Jurkat, Clone E6-1 (cell line): ENCODE results near the gene TCF7L2.
A peak's percentile ranks its signal among the peaks of the same experiment; 100 is the strongest.

Experiments
- DNase-seq: peaks from one replicate; pipeline ENCODE4 v3.0.0-alpha.2; 2011; ENCODE audit warnings: low read depth, low spot score
- H3K4me3 ChIP-seq: 2 replicates; pipeline ENCODE4 v1.5.1; 2011; ENCODE audit warnings: mild to moderate bottlenecking, low read length, control low read depth, moderate library complexity

Gene TCF7L2

DNA sequence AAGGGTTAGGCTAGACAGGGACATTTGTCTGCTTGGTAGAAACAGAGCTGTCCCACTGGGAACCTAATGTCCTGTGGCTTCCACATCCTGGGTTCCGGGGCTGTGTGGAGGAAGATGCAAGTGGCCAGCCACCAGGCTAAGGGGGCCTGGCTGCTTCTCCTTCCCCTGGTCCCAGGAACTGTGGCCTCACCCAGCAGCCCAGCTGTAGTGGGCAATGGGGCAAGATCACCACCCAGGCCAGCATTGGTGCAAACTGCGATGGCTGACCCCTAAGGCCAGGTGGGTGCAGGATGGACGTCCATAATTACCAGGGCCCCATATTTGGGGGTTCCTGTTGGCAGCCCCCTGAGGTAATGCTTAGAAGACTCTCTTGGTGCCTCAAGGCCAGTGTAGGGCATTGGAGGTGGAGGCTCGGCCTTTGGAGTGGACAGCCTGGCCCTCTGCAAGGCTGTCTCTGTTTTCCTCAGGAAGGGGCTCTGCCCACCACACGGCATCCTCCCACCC is 226.7 kb downstream of the TCF7L2 start:
- no peak for DNase-seq
- no peak overlapping the region for H3K4me3 ChIP-seq

GRCh38 chr10:113177156-113177935 is 227.3 kb downstream of the TCF7L2 start:
- DNase-seq = no peak
- no peak overlapping the region for H3K4me3 ChIP-seq

DNA sequence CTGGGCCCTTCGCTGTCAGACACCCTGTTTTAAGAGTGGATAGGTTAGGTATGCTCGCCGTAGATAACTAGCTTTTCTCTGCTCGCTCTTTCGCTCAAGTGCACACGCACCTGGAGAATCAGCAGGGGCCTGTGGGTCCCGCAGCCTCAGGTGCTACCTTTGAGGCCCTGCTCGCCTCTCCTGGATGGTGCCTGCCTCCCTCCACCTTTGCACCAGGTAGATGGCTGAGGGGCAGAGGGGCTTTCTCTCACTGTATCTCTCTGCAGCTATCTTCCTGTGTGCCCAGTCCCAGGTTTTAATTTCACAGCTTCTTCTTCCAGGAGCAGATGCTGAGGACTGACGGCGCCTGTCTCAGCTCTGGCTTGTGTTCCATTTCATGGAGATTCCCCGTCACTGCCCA is 227.9 kb downstream of the TCF7L2 start:
- H3K4me3 ChIP-seq = no peak overlapping the region
- DNase-seq = no peak

DNA sequence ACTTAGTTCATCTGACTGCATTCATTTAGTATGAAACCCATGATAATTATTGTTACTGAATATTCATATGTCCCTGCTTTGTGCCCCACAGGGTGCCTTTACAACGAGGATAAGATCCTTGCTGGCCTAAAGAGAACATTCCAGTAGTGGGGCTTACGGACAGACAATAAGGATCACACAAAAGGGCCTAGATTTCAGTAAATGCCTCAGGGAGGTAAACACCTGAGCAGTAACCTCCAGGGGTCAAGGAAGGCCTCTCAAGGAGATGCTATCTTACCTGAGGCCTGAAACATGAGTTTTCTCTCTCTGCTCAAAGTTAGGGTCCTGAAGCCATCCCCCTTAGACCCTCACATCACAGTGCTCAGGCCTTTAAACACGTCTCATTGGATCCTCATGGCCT is 228.7 kb downstream of the TCF7L2 start:
- no peak overlapping the region for H3K4me3 ChIP-seq
- no peak for DNase-seq

GRCh38 chr10:113179265-113179664 is 229.2 kb downstream of the TCF7L2 start:
- H3K4me3 ChIP-seq = no peak overlapping the region
- no peak for DNase-seq

DNA sequence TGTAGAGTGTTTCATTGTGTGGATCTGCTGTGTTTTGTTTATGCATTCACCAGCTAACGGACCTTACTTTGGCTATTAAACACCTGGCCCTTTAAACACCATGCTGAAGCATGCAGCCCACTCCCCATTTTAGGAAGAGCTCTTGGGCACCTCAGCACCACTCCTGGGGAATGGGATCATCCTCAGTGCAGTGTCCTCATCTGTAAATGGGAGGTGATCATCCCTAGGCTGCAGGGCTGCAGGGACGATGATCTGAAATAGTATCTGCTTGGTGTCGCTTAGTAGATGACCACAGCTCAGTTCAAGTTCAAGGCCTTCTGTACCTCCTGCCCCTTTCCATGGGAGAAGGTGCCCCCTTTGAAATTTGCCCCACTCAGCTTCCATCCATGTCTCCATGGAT is 229.9 kb downstream of the TCF7L2 start:
- H3K4me3 ChIP-seq = no peak overlapping the region
- DNase-seq = no peak

- H3K4me3 ChIP-seq = no peak overlapping the region
- no peak for DNase-seq
Observed at GRCh38 chr10:113180401-113181154, 230.5 kb downstream of the TCF7L2 start.

- DNase-seq = no peak
- H3K4me3 ChIP-seq = no peak overlapping the region
Observed at GRCh38 chr10:113182154-113182553, 232.1 kb downstream of the TCF7L2 start.

DNA sequence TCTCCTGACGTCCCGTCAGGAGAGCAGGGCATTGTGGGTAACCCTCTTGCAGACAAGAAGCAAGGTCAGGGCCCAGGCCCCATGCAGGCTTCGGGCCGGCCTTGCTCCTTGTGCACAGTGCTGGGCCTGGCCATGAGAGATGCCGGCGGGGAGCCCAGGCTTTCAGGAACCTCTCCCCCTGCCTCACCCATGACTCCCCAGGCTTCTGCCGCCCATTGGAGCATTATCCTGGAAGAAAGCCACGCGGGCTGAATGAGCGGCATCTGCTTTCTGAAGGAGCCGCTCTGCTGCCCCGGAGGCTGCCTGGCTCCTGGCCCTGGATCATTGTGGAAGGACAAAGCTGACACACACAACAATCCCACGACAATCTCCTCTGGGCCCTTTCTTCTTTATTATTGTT is 233.5 kb downstream of the TCF7L2 start:
- DNase-seq = no peak
- no peak overlapping the region for H3K4me3 ChIP-seq

DNA sequence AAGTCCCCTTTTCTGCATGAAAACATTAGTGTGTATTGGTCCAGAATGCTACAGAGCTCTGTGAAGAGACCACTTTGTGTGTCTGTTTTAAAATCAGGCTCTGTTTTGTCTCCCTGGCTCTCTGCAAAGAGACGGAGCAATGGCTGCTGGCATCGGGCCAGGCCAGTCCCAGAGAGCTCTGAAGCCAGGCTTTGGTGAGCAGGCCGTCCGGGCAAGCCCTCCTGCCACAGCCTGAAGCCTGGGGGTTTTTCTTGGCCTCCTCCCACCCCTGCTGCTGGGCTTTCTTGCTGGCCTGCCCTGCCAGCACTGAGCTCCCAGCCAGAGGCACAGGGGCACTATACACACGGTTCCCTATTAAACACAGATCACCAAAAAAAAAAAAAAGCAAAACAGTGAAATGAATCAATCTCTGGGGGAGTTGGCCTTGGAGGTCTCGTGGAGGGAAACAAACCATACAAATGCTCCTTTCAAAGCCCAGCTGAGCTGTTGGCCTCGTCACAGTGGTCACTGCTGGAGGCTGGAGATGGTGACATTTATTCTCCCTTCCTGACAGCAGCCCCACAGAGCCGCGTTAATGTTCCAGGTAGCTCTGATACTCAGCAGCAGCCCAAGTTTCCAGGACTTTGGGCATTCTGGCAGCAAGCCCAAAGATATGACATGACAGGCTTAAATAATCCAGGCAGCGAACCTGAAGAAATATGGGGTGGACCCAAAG is 237.2 kb downstream of the TCF7L2 start:
- no peak overlapping the region for H3K4me3 ChIP-seq
- no peak for DNase-seq

DNA sequence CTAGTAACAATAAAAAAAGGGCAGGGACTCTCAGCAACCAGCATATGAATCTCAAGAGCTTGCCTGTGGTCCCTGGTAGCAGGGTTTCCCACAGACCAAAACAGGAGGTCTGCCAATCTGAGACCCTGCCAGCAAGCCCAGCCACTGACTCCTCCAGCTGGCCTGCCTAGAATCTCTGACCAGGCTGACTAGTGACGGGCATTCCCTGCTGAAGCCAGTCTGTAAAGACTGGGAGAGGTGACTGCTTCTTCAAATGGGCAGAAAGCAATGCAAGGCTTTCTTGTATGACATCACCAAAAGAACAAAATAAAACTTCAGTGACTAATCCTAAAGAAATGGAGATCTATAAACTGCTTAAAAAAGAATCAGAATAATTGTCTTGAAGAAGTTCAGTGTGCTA is 249.4 kb downstream of the TCF7L2 start:
- no peak overlapping the region for H3K4me3 ChIP-seq
- DNase-seq = no peak

DNA sequence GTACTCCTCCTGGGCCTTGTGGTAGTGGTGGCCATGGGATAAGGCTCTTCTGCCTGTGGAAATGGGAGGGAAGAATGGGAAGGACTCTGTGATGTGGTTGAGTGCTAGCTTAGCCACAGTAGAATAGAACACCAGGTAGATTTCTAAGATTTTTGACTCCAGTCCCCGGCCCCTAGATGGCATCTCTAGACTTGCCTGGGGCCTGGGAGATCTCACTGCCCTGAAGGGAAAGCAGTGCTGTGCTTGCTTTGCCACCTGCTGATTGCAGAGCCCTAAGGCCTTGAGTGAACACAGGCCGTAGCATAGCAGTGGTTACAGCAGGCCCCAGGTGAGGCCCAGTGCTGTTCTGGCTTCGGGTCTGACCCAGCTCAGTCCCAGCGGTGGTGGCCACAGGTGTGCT is 252.0 kb downstream of the TCF7L2 start:
- DNase-seq = no peak

GRCh38 chr10:113207924-113208323 is 257.9 kb downstream of the TCF7L2 start:
- DNase-seq = no peak
- H3K4me3 ChIP-seq = no peak overlapping the region

More for the DNA sequence above, 252.0 kb downstream of the TCF7L2 start:
- no peak overlapping the region for H3K4me3 ChIP-seq

- no peak for DNase-seq
- no peak overlapping the region for H3K4me3 ChIP-seq
Observed at GRCh38 chr10:113213035-113213434, 263.0 kb downstream of the TCF7L2 start.

GRCh38 chr10:113214331-113214730 is 264.3 kb downstream of the TCF7L2 start:
- DNase-seq = no peak
- H3K4me3 ChIP-seq = no peak overlapping the region

DNA sequence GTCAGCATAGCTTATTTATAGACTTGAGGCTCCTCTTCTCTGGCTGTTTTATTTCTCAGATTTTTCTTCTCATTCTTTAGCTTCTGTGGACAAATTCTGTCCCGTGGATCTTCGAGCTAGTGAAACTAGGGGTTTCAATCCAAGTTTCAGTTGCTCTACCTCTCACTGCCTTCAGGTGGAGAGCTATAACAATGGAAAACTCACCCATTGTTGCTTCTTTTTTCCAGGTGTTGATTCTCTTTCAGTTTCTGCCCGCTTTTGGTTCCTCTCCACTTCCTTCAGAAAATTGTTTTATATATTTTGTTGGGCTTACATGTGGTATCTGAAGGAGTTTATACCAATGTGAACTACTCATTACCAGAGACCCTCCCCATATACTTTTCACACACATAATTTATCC is 266.1 kb downstream of the TCF7L2 start:
- peak; percentile 32 for DNase-seq
- no peak overlapping the region for H3K4me3 ChIP-seq
